ENCODE data around the gene TICAM1. TPM values are rescaled to one million over a fixed set of nuclear protein-coding genes. Genes with fewer than 3 reads are reported as not detected.
"Not testable (repeated sequence)": the region's sequence is repeated elsewhere in the genome, so short reads cannot be mapped to it uniquely, and the experiment has no call there.

Gene TICAM1
- total and polyA plus RNA-seq, 2 experiments from 2014 or later = 3.7 to 21.3 TPM

- Histone ChIP-seq H3K9me2 (replicated peaks; ENCODE audit: insufficient read depth) (no peaks in the 10 kb centered on the region), H4K20me1 (ENCODE audit: insufficient read depth, poor library complexity, severe bottlenecking) (no peaks in the 10 kb centered on the region), H3K79me2 (no peaks in the 10 kb centered on the region), H2AFZ (no peak overlapping the region), H3K27ac (no peak overlapping the region), H3K27me3 (no peaks in the 10 kb centered on the region), H3K36me3 (replicated peaks; ENCODE audit: insufficient read depth, low read depth) (no peaks in the 10 kb centered on the region), H3K4me2 (no peak overlapping the region), H3K4me3 (no peak overlapping the region), H3K4me1 (ENCODE audit: insufficient read depth) (no peaks in the 10 kb centered on the region), H3K9me3 (ENCODE audit: low read depth) (no peaks in the 10 kb centered on the region)
- TF ChIP-seq EZH2phosphoT487 (IDR thresholded peaks at IDR 0.05; ENCODE audit: low read depth, severe bottlenecking, unreplicated experiment) (no peak), CTCF (IDR thresholded peaks at IDR 0.05; ENCODE audit: poor library complexity) (peak; percentile 67)
- peak; percentile 83 for DNase-seq (ENCODE audit: low spot score)
- WGBS (ENCODE audit: low lambda C conversion rate, missing lambda C conversion rate) = 85% methylated on average over 9 of the region's 12 CpGs
These were observed 20.0 kb downstream of the TICAM1 start for GRCh38 chr19:4811328-4812131.

- H3K79me2 ChIP-seq = no peaks in the 10 kb centered on the region
- TF ChIP-seq CTCF (IDR thresholded peaks at IDR 0.05; ENCODE audit: poor library complexity) = no peak
- TF ChIP-seq EZH2phosphoT487 (IDR thresholded peaks at IDR 0.05; ENCODE audit: low read depth, severe bottlenecking, unreplicated experiment) = no peak
- no peak for TF ChIP-seq EZH2 (IDR thresholded peaks at IDR 0.05; ENCODE audit: borderline replicate concordance)
- no peaks in the 10 kb centered on the region for H3K9me3 ChIP-seq (ENCODE audit: low read depth)
- no peak overlapping the region for H2AFZ ChIP-seq
- H3K27me3 ChIP-seq = no peaks in the 10 kb centered on the region
- no peak overlapping the region for H3K4me3 ChIP-seq
- 85% methylated on average over 6 of the region's 6 CpGs for WGBS (ENCODE audit: low lambda C conversion rate, missing lambda C conversion rate)
- H3K4me1 ChIP-seq (ENCODE audit: insufficient read depth) = no peaks in the 10 kb centered on the region
- DNase-seq (ENCODE audit: low spot score) = no peak
- no peaks in the 10 kb centered on the region for H3K9me2 ChIP-seq (replicated peaks; ENCODE audit: insufficient read depth)
- no peak overlapping the region for H3K4me2 ChIP-seq
- H3K36me3 ChIP-seq (replicated peaks; ENCODE audit: insufficient read depth, low read depth) = no peaks in the 10 kb centered on the region
- H3K27ac ChIP-seq = no peak overlapping the region
- H4K20me1 ChIP-seq (ENCODE audit: insufficient read depth, poor library complexity, severe bottlenecking) = no peaks in the 10 kb centered on the region
These were observed 24.3 kb downstream of the TICAM1 start for GRCh38 chr19:4807188-4807587.

DNA sequence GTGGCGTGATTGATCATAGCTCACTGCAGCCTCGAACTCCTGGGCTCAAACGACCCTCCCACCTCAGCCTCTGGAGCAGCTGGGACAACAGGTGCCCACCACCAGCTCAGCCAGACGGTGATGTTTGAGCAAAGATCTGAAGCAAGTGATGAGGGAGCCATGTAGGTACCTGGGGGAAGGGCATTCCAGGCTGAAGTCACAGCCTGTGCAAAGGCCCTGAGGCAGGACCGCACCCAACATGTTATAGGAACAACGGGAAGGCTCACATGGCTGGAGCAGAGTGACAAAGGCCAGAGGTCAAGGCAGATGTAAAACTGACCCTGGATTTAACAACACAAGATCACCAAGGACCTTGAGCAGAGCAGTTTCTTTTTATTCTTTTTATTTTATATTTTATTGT lies 25.1 kb downstream of the TICAM1 start:
- 90% methylated on average over 6 of the region's 6 CpGs for WGBS (ENCODE audit: low lambda C conversion rate, missing lambda C conversion rate)
- no peaks in the 10 kb centered on the region for H3K36me3 ChIP-seq (replicated peaks; ENCODE audit: insufficient read depth, low read depth)
- no peak overlapping the region for H3K4me3 ChIP-seq
- TF ChIP-seq EZH2phosphoT487 (IDR thresholded peaks at IDR 0.05; ENCODE audit: low read depth, severe bottlenecking, unreplicated experiment) = no peak
- TF ChIP-seq EZH2 (IDR thresholded peaks at IDR 0.05; ENCODE audit: borderline replicate concordance) = no peak
- TF ChIP-seq CTCF (IDR thresholded peaks at IDR 0.05; ENCODE audit: poor library complexity) = no peak
- H3K9me3 ChIP-seq (ENCODE audit: low read depth) = no peaks in the 10 kb centered on the region
- H3K27ac ChIP-seq = no peak overlapping the region
- DNase-seq (ENCODE audit: low spot score) = no peak
- no peaks in the 10 kb centered on the region for H3K4me1 ChIP-seq (ENCODE audit: insufficient read depth)
- H4K20me1 ChIP-seq (ENCODE audit: insufficient read depth, poor library complexity, severe bottlenecking) = no peaks in the 10 kb centered on the region
- H3K9me2 ChIP-seq (replicated peaks; ENCODE audit: insufficient read depth) = no peaks in the 10 kb centered on the region
- no peaks in the 10 kb centered on the region for H3K79me2 ChIP-seq
- no peaks in the 10 kb centered on the region for H3K27me3 ChIP-seq
- no peak overlapping the region for H3K4me2 ChIP-seq
- no peak overlapping the region for H2AFZ ChIP-seq

GRCh38 chr19:4805140-4805539 lies 26.4 kb downstream of the TICAM1 start:
- 93% methylated on average over 6 of the region's 6 CpGs for WGBS (ENCODE audit: low lambda C conversion rate, missing lambda C conversion rate)
- not testable (repeated sequence) for H3K36me3 ChIP-seq (replicated peaks; ENCODE audit: insufficient read depth, low read depth); H3K27ac ChIP-seq; H4K20me1 ChIP-seq (ENCODE audit: insufficient read depth, poor library complexity, severe bottlenecking); H3K9me3 ChIP-seq (ENCODE audit: low read depth); H2AFZ ChIP-seq; H3K27me3 ChIP-seq; H3K4me3 ChIP-seq; H3K9me2 ChIP-seq (replicated peaks; ENCODE audit: insufficient read depth); H3K79me2 ChIP-seq; H3K4me2 ChIP-seq; DNase-seq (ENCODE audit: low spot score); H3K4me1 ChIP-seq (ENCODE audit: insufficient read depth)

All from hepatocyte (in vitro differentiated cells).